HTERT RPE-1 (cell line): ENCODE data around the gene DEFB131A.
"Not testable (repeated sequence)": the region's sequence is repeated elsewhere in the genome, so short reads cannot be mapped to it uniquely, and the experiment has no call there.

ENCODE experiments used
- in situ Hi-C: fragments of 300-500 bp; cut with MboI; formaldehyde crosslinking; loops from 4 replicates; pipeline ENCODE4 v1.14.3; 2020; ENCODE audit warnings: low sequenced_read_pairs

Gene DEFB131A

DNA sequence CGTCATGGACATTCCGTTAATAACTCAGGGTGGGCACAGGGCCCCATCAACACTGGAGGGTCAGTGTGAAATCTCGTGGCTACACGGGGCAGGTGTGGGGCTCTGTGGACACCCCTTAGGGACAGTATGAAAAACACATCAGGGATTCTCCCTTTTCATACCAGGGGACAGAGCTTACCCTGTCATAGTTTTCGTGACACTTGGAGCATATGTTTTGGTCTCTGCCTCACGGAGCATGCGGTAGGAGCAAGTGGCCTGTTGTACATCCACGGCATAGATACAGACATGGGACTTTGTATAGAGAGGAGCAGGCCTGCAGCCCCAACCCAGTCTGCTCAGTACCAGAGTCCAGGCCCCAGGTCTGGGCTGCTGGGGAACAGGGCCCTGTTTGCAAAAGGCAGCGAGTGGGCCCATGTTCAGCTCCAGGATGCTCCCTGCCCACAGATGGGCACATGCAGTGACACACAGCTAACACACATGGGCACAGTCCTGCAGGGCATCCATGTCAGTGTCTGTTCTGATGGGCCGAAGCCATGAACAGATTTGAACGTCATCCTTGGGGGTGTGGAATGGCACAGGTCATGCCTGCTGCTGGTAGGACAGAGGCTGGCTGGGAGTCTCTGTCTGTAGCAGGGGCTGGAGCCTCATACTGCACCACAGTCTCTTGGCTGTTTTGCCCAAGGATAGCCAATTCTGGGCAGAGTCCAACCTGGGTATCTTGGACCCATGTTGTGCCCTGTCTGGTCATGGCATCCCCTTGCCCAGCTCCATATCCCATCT is 50.2 kb downstream of the DEFB131A start:
- in situ Hi-C loops, result not testable (repeated sequence)

DNA sequence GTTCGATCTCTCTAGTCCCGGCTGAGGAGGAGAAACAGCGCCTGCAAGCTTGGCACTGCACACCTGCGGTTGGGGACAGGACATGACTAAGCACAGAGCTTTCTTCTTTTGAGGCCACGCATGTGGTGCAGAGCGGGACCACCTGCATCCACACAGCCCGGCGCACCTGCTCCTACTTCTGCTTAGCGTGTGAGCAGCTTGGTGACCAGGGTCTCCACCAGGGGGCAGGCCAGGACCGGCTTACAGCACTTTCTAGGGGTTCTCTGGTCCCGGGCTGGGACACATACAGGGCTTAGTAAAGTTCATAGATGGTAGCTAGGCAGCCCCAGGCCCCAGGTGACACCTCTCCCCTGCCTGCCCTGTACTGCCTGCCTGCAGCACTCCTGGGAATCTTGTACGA is 51.2 kb downstream of the DEFB131A start:
- in situ Hi-C loops, result not testable (repeated sequence)

DNA sequence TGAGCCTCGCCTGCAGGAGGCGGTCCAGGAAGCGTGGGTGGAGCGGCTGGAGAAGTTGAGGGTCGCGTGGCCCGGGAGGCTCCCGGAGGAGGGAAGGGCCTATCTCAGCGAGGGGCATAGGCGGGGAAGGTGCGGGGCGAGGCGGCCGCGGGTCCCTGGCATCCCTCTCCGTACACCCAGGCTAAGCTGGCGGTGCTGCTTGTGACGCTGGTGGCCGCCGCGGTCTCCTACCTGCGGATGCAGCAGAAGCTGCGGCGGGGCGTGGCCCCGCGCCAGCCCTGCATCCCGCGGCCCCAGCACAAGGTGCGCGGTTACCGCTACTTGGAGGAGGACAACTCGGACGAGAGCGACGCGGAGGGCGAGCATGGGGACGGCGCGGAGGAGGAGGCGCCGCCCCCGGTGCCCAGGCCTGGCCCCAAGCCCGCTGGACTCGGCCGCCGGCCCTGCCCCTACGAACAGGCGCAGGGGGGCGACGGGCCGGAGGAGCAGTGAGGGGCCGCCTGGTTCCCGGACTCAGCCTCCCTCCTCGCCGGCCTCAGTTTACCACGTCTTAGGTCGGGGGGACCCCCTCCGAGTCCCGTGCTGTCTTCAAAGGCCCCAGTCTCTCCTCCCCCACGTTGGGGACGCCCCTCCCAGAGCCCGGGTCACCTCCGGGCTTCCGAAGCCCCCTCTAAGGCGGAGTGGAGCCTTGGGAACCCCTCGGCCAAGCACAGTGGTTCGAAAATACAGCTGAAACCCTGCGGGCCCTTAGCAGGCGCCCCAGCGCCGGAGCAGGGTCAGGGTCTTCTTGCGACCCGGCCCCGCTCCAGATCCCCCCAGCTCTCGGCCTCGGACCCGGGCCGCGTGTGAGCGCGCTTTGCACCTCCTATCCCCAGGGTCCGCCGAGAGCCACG is 53.6 kb downstream of the DEFB131A start:
- in situ Hi-C loops, result not testable (repeated sequence)

DNA sequence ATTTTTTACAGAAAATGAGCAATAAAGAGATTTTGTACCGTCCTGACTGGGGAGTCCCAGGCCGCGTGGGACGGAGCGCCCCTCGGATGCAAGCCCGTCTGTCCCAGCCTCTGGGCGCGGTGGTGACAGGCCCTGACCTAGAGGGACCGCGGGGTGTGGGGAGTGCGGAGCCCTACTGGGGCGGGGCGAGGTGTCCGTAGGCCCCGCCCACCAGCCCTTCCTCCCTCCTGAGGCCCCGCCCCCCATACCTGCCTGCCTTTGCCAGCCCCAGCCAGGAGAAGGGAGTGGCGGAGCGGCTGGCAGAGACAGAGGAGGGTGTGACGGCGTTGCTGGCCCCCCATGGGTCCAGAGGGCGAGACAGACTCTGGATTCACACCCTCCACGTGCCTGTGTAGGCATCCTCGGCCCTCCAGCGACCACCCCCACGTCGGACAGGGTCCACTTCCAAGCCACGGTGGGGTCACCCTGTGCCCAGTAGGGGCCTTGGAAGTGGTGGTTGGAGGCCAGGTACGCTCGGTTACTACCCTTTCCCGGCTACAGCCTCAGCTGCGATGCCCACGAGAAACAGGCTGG is 54.3 kb downstream of the DEFB131A start:
- in situ Hi-C loops, result not testable (repeated sequence)

DNA sequence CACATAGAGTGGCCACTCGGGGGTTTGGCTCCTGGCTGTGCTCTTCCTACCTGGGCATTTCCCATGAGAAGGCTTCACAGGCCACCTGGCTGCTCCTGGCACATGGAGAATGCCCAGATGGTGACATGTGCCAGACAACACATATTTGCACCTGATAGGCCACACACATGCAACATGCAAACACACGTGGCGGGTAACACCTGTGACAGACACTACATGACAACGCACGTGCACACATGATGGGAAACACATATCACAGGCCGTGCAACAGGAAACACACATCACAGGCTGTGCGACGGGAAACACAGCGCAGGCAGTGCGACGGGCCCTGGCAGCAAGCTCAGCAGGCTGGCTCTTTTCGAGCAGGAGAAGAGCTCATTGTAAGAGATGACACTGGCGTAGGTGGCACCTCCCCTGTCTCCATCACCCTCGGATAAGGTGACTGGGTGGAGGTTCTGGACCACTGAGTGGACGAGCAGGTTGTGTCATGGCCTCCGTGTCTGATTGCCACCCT is 55.8 kb downstream of the DEFB131A start:
- in situ Hi-C loops, result not testable (repeated sequence)
